K562 (cell line): ENCODE measurements around the gene PLA2G2C. TPM values are rescaled to one million over a fixed set of nuclear protein-coding genes. Genes with fewer than 3 reads are reported as not detected.

Source experiments
- ASH1L ChIP-seq: fragments of 450-650 bp; IDR thresholded peaks from 2 replicates; pipeline ENCODE4 v1.6.1; 2018; ENCODE audit warnings: borderline replicate concordance, mild to moderate bottlenecking, low read depth; ENCODE audit not compliant: partially characterized antibody
- BCOR ChIP-seq: fragments of 450-650 bp; IDR thresholded peaks from 2 replicates; pipeline ENCODE4 v1.6.1; 2016
- CBX1 ChIP-seq: sonication (generic); IDR thresholded peaks from 2 replicates; pipeline ENCODE4 v1.6.1; 2016; ENCODE audit warnings: antibody characterized with exemption, low read depth, mild to moderate bottlenecking
- CCNT2 ChIP-seq: IDR thresholded peaks from 2 replicates; pipeline ENCODE4 v1.6.1; 2011; ENCODE audit warnings: borderline replicate concordance, low read depth, mild to moderate bottlenecking, moderate library complexity, mixed read lengths, low read length; ENCODE audit not compliant: insufficient read length; ENCODE audit errors: extremely low read depth
- CREB1 ChIP-seq, 2 experiments: sonication (generic) in 1 of 2; formaldehyde crosslinking in 1 of 2; IDR thresholded peaks; 2 replicates each; pipeline versions ENCODE4 v1.6.1 to v1.8.0; 2012 to 2022; ENCODE audit warnings: inconsistent platforms in 1 of 2, mild to moderate bottlenecking in 1 of 2, missing genetic modification reagents in 1 of 2, moderate library complexity in 1 of 2
- DMBX1 ChIP-seq: fragments of 250-450 bp; sonication (Bioruptor Pico); IDR thresholded peaks from 2 replicates; pipeline ENCODE4 v1.8.0; 2022; ENCODE audit warnings: inconsistent platforms, mild to moderate bottlenecking, moderate library complexity, borderline replicate concordance
- EZH2 ChIP-seq: IDR thresholded peaks from 2 replicates; pipeline ENCODE4 v1.6.1; 2012; ENCODE audit warnings: low read depth, mild to moderate bottlenecking, inconsistent platforms, low read length, borderline replicate concordance
- FUS ChIP-seq: fragments of 200-400 bp; formaldehyde crosslinking; optimal IDR thresholded peaks from 2 replicates; pipeline ENCODE3; 2017; ENCODE audit warnings: low read depth, low read length
- KAT2B ChIP-seq: IDR thresholded peaks from one replicate; pipeline ENCODE4 v1.6.1; 2012; ENCODE audit warnings: low read depth, mild to moderate bottlenecking, control low read depth, inconsistent platforms, low read length, moderate library complexity
- KDM1A ChIP-seq, 2 experiments: fragments of 450-650 bp; IDR thresholded peaks; 2 replicates each; pipeline ENCODE4 v1.6.1; 2016; ENCODE audit warnings: mild to moderate bottlenecking in 2 of 2
- KDM4B ChIP-seq, 2 experiments: fragments of 450-650 bp in 1 of 2; sonication (generic) in 1 of 2; IDR thresholded peaks; 2 replicates each; pipeline ENCODE4 v1.6.1; 2016 to 2017; ENCODE audit warnings: borderline replicate concordance in 2 of 2, antibody characterized with exemption in 1 of 2, low read depth in 1 of 2, mild to moderate bottlenecking in 1 of 2
- KLF10 ChIP-seq: fragments of 250-450 bp; sonication (Bioruptor Pico); IDR thresholded peaks from 2 replicates; pipeline ENCODE4 v1.6.1; 2021; ENCODE audit warnings: matching md5 sums
- PHTF2 ChIP-seq: fragments of 250-450 bp; sonication (Bioruptor Pico); IDR thresholded peaks from 2 replicates; pipeline ENCODE4 v1.5.0; 2021; ENCODE audit warnings: mild to moderate bottlenecking
- POLR2AphosphoS5 ChIP-seq: IDR thresholded peaks from 2 replicates; pipeline ENCODE4 v1.6.1; 2011; ENCODE audit warnings: mild to moderate bottlenecking, low read depth, low read length, moderate library complexity; ENCODE audit not compliant: control insufficient read depth, insufficient read depth
- RB1 ChIP-seq: fragments of 450-650 bp; IDR thresholded peaks from 2 replicates; pipeline ENCODE4 v1.6.1; 2017; ENCODE audit warnings: low read depth, mild to moderate bottlenecking
- RBM25 ChIP-seq: fragments of 200-400 bp; formaldehyde crosslinking; IDR thresholded peaks from 2 replicates; pipeline ENCODE4 v1.6.1; 2018; ENCODE audit warnings: low read length, low read depth, moderate library complexity; ENCODE audit not compliant: severe bottlenecking
- SAP30 ChIP-seq: fragments of 200-600 bp; sonication (generic); IDR thresholded peaks from 2 replicates; pipeline ENCODE4 v1.6.1; 2012; ENCODE audit warnings: borderline replicate concordance, low read depth, mild to moderate bottlenecking, moderate library complexity, low read length, control low read depth, inconsistent platforms; ENCODE audit not compliant: insufficient read depth, poor library complexity, severe bottlenecking
- SP2 ChIP-seq: IDR thresholded peaks from 2 replicates; pipeline ENCODE4 v1.6.1; 2011; ENCODE audit warnings: mild to moderate bottlenecking, low read depth, low read length, moderate library complexity; ENCODE audit not compliant: poor library complexity, severe bottlenecking; ENCODE audit errors: extremely low read depth
- STAT5A ChIP-seq: IDR thresholded peaks from 2 replicates; pipeline ENCODE4 v1.6.1; 2012; ENCODE audit warnings: low read length, inconsistent platforms, borderline replicate concordance
- XRCC5 ChIP-seq: fragments of 200-400 bp; formaldehyde crosslinking; IDR thresholded peaks from 2 replicates; pipeline ENCODE4 v1.6.1; 2017; ENCODE audit warnings: low read depth, mild to moderate bottlenecking, low read length
- ZC3H4 ChIP-seq: sonication (generic); formaldehyde crosslinking; IDR thresholded peaks from 2 replicates; pipeline ENCODE4 v1.9.0; 2021; ENCODE audit warnings: missing genetic modification reagents, borderline replicate concordance
- ZNF217 ChIP-seq: sonication (generic); formaldehyde crosslinking; IDR thresholded peaks from 2 replicates; pipeline ENCODE4 v1.8.0; 2022; ENCODE audit warnings: mild to moderate bottlenecking, missing genetic modification reagents
- polyA plus RNA-seq, 8 experiments: library from polyadenylated mRNA; depleted of rRNA in 4 of 8; stranded (reverse) in 5 of 8; unstranded in 3 of 8; fragments of >200 nt; fragmentation: Nextera tagmentation in 2 of 8; fragmentation: Illumina TruSeq in 1 of 8; extraction: Ambion mirVana in 2 of 8; extraction: Trizol in 1 of 8; gene quantifications; 2 replicates each; pipeline versions ENCODE4 v1.2.1 to v1.2.3, GENCODE V29; 2011 to 2014; ENCODE audit warnings: inconsistent platforms in 1 of 8, missing spikeins in 1 of 8
- total RNA-seq, 7 experiments: library from RNA; depleted of rRNA in 6 of 7; stranded (reverse); fragments of >200 nt in 6 of 7; fragmentation: Illumina TruSeq in 2 of 7; extraction: Trizol in 2 of 7; gene quantifications; 2 replicates each; pipeline versions ENCODE4 v1.2.1 to v1.2.3, GENCODE V29; 2011 to 2021; ENCODE audit warnings: low replicate concordance in 1 of 7
- TF ChIP-seq, protein P1 (sequence below): fragments of 250-450 bp; sonication (Bioruptor Pico); IDR thresholded peaks from 2 replicates; pipeline ENCODE4 v1.5.0; 2021; ENCODE audit warnings: mild to moderate bottlenecking, borderline replicate concordance
- TF ChIP-seq, protein P2 (sequence below): fragments of 250-450 bp; sonication (Bioruptor Pico); IDR thresholded peaks from 2 replicates; pipeline ENCODE4 v1.8.0; 2022; ENCODE audit warnings: moderate library complexity, mild to moderate bottlenecking, inconsistent platforms

Gene PLA2G2C
- total and polyA plus RNA-seq, 9 of the 15 experiments (the other 6 are each of a cell fraction or from before 2014, with no cell fraction given) = 0.14 to 0.49 (median 0.21) TPM

DNA sequence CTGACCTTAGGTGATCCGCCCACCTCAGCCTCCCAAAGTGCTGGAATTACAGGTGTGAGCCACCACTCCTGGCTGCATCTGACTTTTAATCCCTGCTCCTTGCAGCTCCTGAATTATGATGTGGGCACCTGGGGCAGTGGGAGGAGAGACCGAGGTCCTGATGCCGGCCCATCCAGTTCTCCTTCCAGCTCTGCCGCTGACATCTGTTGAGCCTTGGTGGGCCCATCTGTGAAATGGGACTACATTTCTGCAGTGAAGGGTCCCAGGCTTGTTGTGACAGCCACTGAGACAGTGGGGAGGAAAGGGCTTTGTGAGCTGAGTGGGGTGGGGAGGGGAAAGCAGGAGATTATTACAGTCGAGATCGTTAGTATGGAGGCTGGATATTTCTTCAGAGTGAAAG is 35.3 kb downstream of the PLA2G2C start (continued):
- no peak for TF ChIP-seq SAP30
- TF ChIP-seq CBX1 = peak; percentile 65; the same call in 1 of the 2 replicates
- no peak for TF ChIP-seq STAT5A
- TF ChIP-seq KAT2B = no peak
- TF ChIP-seq, protein P1, sequence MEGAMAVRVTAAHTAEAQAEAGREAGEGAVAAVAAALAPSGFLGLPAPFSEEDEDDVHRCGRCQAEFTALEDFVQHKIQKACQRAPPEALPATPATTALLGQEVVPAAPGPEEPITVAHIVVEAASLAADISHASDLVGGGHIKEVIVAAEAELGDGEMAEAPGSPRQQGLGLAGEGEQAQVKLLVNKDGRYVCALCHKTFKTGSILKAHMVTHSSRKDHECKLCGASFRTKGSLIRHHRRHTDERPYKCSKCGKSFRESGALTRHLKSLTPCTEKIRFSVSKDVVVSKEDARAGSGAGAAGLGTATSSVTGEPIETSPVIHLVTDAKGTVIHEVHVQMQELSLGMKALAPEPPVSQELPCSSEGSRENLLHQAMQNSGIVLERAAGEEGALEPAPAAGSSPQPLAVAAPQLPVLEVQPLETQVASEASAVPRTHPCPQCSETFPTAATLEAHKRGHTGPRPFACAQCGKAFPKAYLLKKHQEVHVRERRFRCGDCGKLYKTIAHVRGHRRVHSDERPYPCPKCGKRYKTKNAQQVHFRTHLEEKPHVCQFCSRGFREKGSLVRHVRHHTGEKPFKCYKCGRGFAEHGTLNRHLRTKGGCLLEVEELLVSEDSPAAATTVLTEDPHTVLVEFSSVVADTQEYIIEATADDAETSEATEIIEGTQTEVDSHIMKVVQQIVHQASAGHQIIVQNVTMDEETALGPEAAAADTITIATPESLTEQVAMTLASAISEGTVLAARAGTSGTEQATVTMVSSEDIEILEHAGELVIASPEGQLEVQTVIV = no peak
- no peak for TF ChIP-seq SP2
- TF ChIP-seq ASH1L = no peak
- no peak for TF ChIP-seq KDM4B (IDR thresholded peaks at IDR 0.05; ENCODE audit: borderline replicate concordance in 2 of 2, low read depth in 1 of 2)
- peak; percentile 50 to 79; a peak in 3 of 4 replicates for TF ChIP-seq KDM1A (IDR thresholded peaks at IDR 0.05)
- no peak for TF ChIP-seq CREB1 (IDR thresholded peaks at IDR 0.05)
- TF ChIP-seq CREB1 (CRISPR knock-in tag; IDR thresholded peaks at IDR 0.05) = no peak
- TF ChIP-seq EZH2 = no peak
- TF ChIP-seq FUS = no peak
- no peak for TF ChIP-seq DMBX1 (CRISPR knock-in tag)
- no peak for TF ChIP-seq CCNT2
- TF ChIP-seq RBM25 = peak; percentile 78
- TF ChIP-seq BCOR = peak; percentile 90
- no peak for TF ChIP-seq XRCC5
- no peak for TF ChIP-seq ZC3H4 (CRISPR knock-in tag)
- no peak for TF ChIP-seq KLF10
- no peak for TF ChIP-seq ZNF217 (CRISPR knock-in tag)
- no peak for TF ChIP-seq RB1
- no peak for TF ChIP-seq POLR2AphosphoS5
- TF ChIP-seq, protein P2, sequence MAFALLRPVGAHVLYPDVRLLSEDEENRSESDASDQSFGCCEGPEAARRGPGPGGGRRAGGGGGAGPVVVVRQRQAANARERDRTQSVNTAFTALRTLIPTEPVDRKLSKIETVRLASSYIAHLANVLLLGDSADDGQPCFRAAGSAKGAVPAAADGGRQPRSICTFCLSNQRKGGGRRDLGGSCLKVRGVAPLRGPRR = no peak
- TF ChIP-seq PHTF2 (CRISPR knock-in tag) = no peak
